Measurements from ENCODE around the gene TMEM86B.

The TMEM86B gene

DNA sequence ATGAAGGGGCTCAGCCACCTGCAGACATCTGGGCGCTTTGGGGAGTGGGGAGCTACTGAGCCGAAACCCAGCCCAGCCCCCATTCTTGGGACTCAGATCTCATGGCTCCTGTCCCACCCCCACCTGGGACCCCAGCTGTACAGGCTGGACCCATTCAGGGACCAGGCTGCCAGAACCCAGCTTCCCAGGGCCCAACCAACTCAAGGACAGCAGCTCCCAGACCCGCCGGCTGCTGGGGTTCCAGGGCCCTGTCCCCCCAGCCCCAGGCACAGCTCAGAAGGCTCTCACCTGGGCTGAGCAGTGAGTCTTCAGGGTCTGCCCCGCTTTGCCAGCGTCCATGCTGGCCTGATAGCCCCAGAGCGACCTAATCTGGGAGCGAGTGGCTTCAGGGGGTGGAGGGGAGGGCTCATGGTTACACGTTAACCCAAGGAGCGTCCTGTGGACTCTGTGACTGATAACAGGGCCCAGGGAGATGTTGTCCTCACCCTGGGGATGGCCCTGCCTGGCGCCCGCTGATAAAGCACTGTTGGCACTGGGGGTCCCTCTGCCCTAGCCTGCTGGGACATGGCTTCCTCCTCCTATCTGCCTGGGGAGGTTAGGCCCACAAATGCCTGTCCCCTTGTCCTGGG lies at the start of gene TMEM86B:
Gene TMEM86B, minus strand, starts transcription at position 361 of the 629 bp plus-strand sequence. Its CDS starts 22 bp downstream, at position 339.
- H3K4me3 ChIP-seq: no peak within 1 kb of the TSS
- H3K27ac ChIP-seq: no peak within 1 kb of the TSS

- Histone ChIP-seq H3K27ac (peak overlapping the region in 2 of 21 experiments; percentile 60 to 80), H3K4me3 (no peak overlapping the region)
Measured at GRCh38 chr19:55277494-55277893, 48.9 kb upstream of the TMEM86B start.

- Histone ChIP-seq H3K4me3 (no peak overlapping the region), H3K27ac (peak overlapping the region in 6 of 21 experiments; percentile 9 to 80 (median 40))
Measured at GRCh38 chr19:55276720-55277430, 48.3 kb upstream of the TMEM86B start.

DNA sequence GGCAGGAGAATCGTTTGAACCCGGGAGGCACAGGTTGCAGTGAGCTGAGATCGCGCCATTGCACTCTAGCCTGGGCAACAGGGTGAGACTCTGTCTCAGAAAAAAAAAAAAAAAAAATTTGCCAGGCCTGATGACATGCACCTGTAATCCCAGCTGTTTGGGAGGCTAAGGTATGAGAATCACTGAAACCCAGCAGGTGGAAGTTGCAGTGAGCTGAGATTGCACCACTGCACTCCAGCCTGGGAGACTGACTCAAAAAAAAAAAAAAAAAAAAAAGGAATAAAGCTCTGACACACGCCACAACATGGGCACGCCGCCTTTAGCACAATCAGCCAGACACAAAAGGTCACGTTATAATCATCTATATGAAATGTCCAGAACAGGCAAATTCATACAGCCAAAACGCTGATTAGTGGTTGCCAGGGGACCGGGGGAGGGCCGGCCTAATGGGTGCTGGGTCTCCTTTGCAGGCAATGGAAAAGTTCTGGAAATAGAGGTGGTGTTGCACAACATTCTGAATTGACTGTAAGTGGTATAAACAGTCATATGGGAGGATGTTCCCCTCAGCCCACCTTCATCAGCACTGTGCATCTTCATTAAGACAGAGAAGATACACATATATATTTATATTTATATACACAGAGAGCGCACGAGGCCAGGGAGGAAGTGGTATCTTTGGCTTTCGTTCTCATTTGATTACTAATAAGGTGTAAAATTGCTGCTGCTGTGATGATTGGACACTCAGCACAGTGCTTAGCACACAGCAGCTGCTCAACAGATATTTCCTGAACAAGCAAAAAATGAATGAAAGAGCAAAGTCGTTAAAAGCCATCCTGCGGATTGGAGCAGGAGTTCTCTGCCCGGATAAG lies 47.5 kb upstream of the TMEM86B start:
- peak overlapping the region in 6 of 21 experiments; percentile 9 to 80 (median 40) for H3K27ac ChIP-seq
- H3K4me3 ChIP-seq: no peak overlapping the region

- H3K4me3 ChIP-seq: no peak overlapping the region
- H3K27ac ChIP-seq: no peak overlapping the region
Measured at GRCh38 chr19:55273978-55274707, 45.6 kb upstream of the TMEM86B start.

DNA sequence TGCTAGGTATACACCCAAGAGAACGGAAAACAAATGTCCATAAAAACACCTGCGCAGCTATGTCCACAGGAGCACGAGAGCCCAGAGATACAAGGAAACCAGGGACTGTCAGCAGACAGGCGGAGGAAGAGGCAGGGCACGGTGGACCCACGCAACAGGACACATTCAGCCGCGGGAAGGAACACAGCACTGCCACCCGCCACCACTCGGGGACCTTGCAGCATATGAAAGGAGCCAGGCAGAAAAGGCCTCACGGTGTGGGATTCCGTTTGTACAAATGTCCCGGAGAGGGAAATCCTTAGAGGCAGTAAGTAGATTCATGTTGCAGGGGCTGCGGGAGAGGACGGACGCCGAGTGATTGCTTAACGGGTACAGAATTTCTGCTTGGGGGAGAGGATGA lies 43.6 kb upstream of the TMEM86B start:
- Histone ChIP-seq H3K27ac (no peak overlapping the region), H3K4me3 (no peak overlapping the region)

DNA sequence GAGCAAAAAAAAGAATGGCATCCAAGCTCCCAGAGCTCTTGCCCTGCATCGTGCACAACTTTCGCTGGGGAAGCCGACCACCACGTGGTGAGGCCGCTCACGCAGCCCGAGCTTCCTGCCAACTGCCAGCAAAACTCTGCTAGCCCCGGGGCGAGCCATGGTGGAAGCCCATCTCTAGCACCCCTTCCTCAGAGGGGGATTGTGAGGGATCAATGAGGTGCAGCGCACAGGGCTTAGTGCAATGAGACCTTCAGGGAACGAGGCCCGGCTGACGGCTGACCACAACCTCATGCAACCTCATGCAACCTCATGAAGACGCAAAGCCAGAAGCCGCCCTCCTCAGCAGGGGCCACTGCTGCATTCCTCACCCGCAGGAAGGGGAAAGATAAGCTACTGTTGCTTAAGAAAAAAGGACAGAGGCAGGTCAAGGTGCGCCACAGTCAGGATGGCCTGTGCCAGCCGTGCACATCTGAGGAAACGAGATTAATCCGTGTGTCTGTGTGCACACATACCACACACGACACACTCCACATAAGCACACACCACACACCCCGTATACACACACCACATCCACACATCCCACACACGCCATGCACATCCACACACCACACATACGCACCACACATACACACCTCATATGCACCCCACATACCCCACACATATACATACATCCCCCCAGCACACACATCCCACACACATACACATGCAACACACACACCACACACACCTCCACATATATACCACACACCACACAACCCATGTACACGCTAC lies 41.8 kb upstream of the TMEM86B start:
- H3K4me3 ChIP-seq: no peak overlapping the region
- no peak overlapping the region for H3K27ac ChIP-seq

DNA sequence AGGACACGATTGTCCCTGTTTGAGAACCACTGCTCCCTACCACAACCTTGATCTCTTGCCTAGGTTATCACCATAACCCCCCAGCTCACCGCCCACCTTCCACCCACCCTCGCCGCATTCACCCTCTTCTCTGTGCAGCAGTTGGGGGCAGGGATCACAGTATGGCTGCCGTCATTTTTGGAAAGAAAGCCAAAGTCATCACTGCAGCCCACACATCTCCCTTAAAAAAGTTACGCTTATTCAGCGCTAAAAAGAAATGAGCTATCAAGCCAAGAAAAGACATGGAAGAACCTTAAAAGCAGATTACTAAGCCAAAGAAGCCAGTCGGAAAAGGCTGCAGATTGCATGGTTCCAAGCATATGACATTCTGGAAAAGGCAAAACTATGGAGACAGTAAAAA lies 40.7 kb upstream of the TMEM86B start:
- Histone ChIP-seq H3K4me3 (no peak overlapping the region), H3K27ac (no peak overlapping the region)

GRCh38 chr19:55266840-55267239 lies 38.3 kb upstream of the TMEM86B start:
- Histone ChIP-seq H3K4me3 (no peak overlapping the region), H3K27ac (no peak overlapping the region)

DNA sequence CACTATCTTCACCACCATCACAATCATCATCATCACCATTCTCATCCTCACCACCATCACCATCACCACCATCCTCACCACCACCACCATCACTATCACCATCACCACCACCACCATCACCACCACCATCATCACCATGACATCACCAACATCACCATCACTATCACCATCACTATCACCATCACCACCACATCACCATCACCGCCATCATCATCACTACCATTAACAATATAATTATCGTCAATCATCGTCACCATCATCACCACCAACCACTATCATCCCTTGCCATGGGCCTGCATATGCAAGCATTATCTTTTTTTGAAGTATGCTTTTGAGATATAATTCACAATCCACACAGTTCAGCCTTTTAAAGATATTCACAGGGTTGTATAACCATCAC lies 37.8 kb upstream of the TMEM86B start:
- no peak overlapping the region for H3K27ac ChIP-seq
- H3K4me3 ChIP-seq: no peak overlapping the region

DNA sequence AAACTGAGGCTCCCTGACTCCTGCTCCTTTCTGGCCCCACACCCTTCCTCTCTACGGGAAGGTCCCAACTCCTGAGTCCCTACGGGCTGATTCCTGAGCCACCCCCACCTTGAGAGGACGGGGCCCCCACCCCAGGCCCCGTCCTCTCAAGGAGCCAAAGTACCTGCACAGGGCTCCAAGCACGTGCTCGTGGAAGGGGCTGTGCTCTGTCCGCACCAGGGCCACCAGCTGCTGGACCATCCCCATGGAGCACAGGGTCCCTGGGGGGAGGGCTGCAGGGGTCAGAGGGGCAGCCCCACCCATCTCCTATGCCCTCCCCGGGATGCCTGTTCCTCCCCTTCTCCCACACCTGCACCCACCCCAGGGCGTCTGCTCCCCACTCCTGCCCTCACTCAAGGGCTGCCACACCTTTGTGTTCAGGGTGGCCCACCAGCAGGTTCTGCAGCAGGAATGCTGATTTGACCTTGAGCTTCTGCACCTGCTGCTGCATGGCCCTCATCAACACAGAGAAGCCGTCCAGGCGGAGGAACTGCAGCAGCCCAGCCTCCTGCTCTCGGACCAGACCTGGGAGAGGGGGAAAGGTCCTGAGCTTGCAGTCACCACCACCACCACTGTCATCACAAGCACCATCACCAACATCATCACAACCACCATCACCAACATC lies 37.3 kb upstream of the TMEM86B start:
- no peak overlapping the region for H3K27ac ChIP-seq
- H3K4me3 ChIP-seq: no peak overlapping the region

DNA sequence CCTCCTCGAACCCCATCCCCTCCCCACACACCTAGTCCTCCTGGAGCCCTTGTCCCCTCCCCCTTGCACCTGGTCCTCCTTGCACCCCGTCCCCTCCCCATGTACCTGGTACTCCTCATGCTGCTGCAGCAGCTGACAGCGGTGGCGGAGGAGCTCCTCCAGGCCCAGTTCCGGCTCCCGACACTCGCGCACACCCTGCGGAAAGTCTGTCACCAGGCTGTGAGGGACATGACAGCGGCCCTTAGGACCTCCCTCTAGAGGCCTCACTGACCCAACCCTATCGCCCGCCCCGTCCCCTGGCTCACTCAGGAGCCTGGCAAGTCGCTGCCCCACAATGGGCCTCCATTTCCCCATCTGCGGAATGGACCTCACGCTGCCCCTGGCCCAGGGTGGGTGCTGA lies 36.6 kb upstream of the TMEM86B start:
- no peak overlapping the region for H3K27ac ChIP-seq
- no peak overlapping the region for H3K4me3 ChIP-seq

GRCh38 chr19:55264531-55264930 lies 36.0 kb upstream of the TMEM86B start:
- Histone ChIP-seq H3K4me3 (no peak overlapping the region), H3K27ac (no peak overlapping the region)

- H3K27ac ChIP-seq: no peak overlapping the region
- no peak overlapping the region for H3K4me3 ChIP-seq
Measured at GRCh38 chr19:55262359-55262758, 33.8 kb upstream of the TMEM86B start.

GRCh38 chr19:55261671-55262126 lies 33.1 kb upstream of the TMEM86B start:
- H3K27ac ChIP-seq: no peak overlapping the region
- H3K4me3 ChIP-seq: no peak overlapping the region

DNA sequence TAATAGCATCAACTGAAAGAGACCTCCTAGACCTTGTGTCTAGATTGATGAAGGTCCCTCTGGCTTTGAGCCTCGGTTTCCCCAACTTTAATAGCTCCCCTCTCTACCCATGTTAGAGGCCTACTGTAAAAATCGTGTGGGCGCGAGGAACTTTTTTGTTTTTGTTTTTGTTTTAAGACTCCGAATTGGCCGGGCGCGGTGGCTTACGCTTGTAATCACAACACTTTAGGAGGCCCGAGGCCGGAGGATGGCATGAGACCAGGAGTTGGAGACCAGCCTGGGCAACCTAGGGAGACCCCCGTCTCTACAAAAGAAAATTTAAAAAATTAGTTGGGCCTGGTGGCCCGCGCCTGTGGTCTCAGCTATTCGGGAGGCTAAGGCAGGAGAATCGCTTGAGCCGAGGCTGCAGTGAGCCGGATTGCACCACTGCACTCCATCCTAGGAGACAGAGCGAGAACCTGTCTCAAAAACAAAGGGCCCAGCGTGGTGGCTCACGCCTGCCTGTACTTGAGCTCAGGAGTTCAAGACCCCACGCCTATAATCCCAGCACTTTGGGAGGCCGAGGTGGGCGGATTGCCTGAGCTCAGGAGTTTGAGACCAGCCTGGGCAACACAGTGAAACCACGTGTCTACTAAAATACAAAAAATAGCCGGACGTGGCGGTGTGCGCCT lies 31.1 kb upstream of the TMEM86B start:
- Histone ChIP-seq H3K4me3 (peak overlapping the region; percentile 55 to 91 (median 89)), H3K27ac (peak overlapping the region; percentile 78 to 99 (median 94))

DNA sequence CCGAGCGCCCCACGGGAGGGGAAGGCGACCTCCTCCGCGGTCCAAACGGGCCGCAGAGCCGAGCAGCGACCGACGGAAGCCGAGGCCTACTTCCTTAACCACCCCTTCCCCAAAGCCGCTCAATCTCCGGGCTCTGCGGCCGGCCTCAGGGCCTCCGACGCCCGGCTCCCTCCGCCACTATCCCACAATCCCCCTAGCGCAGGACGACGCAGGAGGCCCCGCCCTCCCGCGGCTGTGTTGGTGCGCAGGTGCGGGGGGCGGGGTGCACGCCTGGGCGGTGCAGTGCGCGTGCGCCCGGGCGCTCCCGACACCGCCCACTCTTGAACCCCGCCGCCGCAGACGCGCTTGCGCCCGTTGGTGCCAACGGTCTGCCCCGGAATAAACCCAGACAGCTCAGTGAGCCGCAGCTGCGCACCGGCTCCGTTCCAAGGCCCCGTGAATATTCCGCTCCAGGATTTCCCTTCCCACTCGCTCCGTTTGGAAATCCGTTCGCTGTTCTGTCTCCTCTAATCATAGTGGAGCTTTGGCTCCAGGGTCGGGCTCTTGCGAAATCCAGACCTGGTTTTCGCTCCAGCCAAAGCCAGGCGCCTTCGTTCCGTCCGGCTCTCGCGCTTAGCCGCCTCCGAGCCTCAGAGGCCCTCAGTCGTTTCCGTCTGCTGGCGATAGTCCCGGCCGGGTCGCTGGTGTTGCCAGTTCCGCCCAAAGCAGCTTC lies 30.4 kb upstream of the TMEM86B start, which contains the start of gene PPP6R1:
Gene PPP6R1, minus strand, starts transcription at position 190 of the 712 bp plus-strand sequence. CDS start 11,914 bp downstream, outside the sequence.
- H3K4me3 ChIP-seq: peak within 1 kb of the TSS; percentile 55 to 91 (median 89)

More for the DNA sequence above, 30.4 kb upstream of the TMEM86B start, which contains the start of gene PPP6R1:
- peak within 1 kb of the TSS; percentile 80 to 99 (median 95) for H3K27ac ChIP-seq
